SU-DHL-6 (cell line): ENCODE measurements around the gene SUGCT.
"Not testable (repeated sequence)": the region's sequence is repeated elsewhere in the genome, so short reads cannot be mapped to it uniquely, and the experiment has no call there.

ENCODE experiments used
- H2AFZ ChIP-seq: fragments of 200-600 bp; sonication (generic); 2 replicates; pipeline ENCODE4 v1.6.1; 2014; ENCODE audit warnings: low read depth, mild to moderate bottlenecking, moderate library complexity, mixed read lengths, antibody characterized with exemption, low read length; ENCODE audit not compliant: severe bottlenecking
- H3F3A ChIP-seq: fragments of 200-600 bp; shearing (Covaris generic); 2 replicates; pipeline ENCODE4 v1.6.0; 2016; ENCODE audit warnings: antibody characterized with exemption, mild to moderate bottlenecking; ENCODE audit not compliant: insufficient read depth
- H3K27ac ChIP-seq: fragments of 200-600 bp; sonication (generic); 2 replicates; pipeline ENCODE4 v1.5.1; 2016; ENCODE audit warnings: low read depth, mild to moderate bottlenecking, low read length, moderate library complexity, mixed read lengths
- H3K27me3 ChIP-seq: fragments of 200-600 bp; sonication (generic), shearing (Covaris generic); 2 replicates; pipeline ENCODE4 v1.6.0; 2014; ENCODE audit warnings: mild to moderate bottlenecking, low read length
- H3K36me3 ChIP-seq: fragments of 200-600 bp; sonication (generic); 2 replicates; pipeline ENCODE4 v1.6.1; 2014; ENCODE audit warnings: mild to moderate bottlenecking, low read length, mixed read lengths
- H3K4me2 ChIP-seq: fragments of 300-600, 200-600 bp; shearing (Covaris generic), sonication (generic); 2 replicates; pipeline ENCODE4 v1.6.0; 2014; ENCODE audit warnings: low read length, low read depth, mild to moderate bottlenecking; ENCODE audit not compliant: poor library complexity, severe bottlenecking
- H3K4me3 ChIP-seq: fragments of 200-600 bp; sonication (generic); 2 replicates; pipeline ENCODE4 v1.5.1; 2014; ENCODE audit warnings: antibody characterized with exemption, low read length, mild to moderate bottlenecking, mixed read lengths; ENCODE audit not compliant: insufficient read depth, poor library complexity, severe bottlenecking
- H3K79me2 ChIP-seq: fragments of 200-600 bp; sonication (generic); 2 replicates; pipeline ENCODE4 v1.6.1; 2014; ENCODE audit warnings: mild to moderate bottlenecking, low read length, moderate library complexity; ENCODE audit not compliant: insufficient read depth
- H3K9ac ChIP-seq: fragments of 200-600 bp; sonication (generic); 2 replicates; pipeline ENCODE4 v1.7.0; 2014; ENCODE audit warnings: mild to moderate bottlenecking, low read length
- H3K9me2 ChIP-seq: fragments of 200-600 bp; sonication (generic); replicated peaks from 2 replicates; pipeline ENCODE4 v1.6.1; 2014; ENCODE audit warnings: low read length; ENCODE audit not compliant: insufficient read depth
- H3K9me3 ChIP-seq: fragments of 200-600 bp; sonication (generic); 2 replicates; pipeline ENCODE4 v1.6.1; 2014; ENCODE audit warnings: low read length, mixed read lengths; ENCODE audit not compliant: insufficient read depth
- H4K20me1 ChIP-seq: fragments of 200-600 bp; sonication (generic); 2 replicates; pipeline ENCODE4 v1.6.1; 2014; ENCODE audit warnings: low read depth, mild to moderate bottlenecking, antibody characterized with exemption, low read length, moderate library complexity, mixed read lengths
- CTCF ChIP-seq: fragments of 200-600 bp; sonication (generic); IDR thresholded peaks from one replicate; pipeline ENCODE4 v1.5.1; 2017; ENCODE audit warnings: antibody characterized with exemption, mild to moderate bottlenecking, low read length, moderate library complexity; ENCODE audit not compliant: insufficient read depth, poor library complexity, severe bottlenecking
- EZH2phosphoT487 ChIP-seq: fragments of 200-600 bp; sonication (generic), shearing (Covaris generic); conservative IDR thresholded peaks from 2 replicates; pipeline ENCODE4 v1.6.1; 2018; ENCODE audit warnings: mild to moderate bottlenecking, antibody characterized with exemption, low read length, moderate library complexity, mixed read lengths

SUGCT gene

GRCh38 chr7:40138973-40139372 lies 4.2 kb downstream of the SUGCT start:
- Histone ChIP-seq H3K27ac (no peak overlapping the region), H3K9me2 (no peaks in the 10 kb centered on the region), H3K4me2 (no peak overlapping the region), H3F3A (no peaks in the 10 kb centered on the region), H3K4me3 (no peak overlapping the region), H3K79me2 (peaks cover 4% of the 10 kb centered on the region), H3K27me3 (no peaks in the 10 kb centered on the region), H3K36me3 (no peaks in the 10 kb centered on the region), H4K20me1 (no peaks in the 10 kb centered on the region), H3K9me3 (no peaks in the 10 kb centered on the region; the same call in 1 of the 2 replicates), H2AFZ (no peak overlapping the region), H3K9ac (no peak overlapping the region)
- TF ChIP-seq CTCF (no peak), EZH2phosphoT487 (no peak)

- not testable (repeated sequence) for H3K9me2 ChIP-seq, H3F3A ChIP-seq, H4K20me1 ChIP-seq, H3K79me2 ChIP-seq, H3K9ac ChIP-seq, H3K36me3 ChIP-seq, H2AFZ ChIP-seq, H3K27ac ChIP-seq, H3K27me3 ChIP-seq, H3K4me3 ChIP-seq, H3K9me3 ChIP-seq, H3K4me2 ChIP-seq
Measured at GRCh38 chr7:40139891-40140290, 5.1 kb downstream of the SUGCT start.

- not testable (repeated sequence) for H3K79me2 ChIP-seq, H3K4me2 ChIP-seq, H3K9me2 ChIP-seq, H2AFZ ChIP-seq, H3K4me3 ChIP-seq, H3K36me3 ChIP-seq, H3K9me3 ChIP-seq, H3K9ac ChIP-seq, H3F3A ChIP-seq, H3K27ac ChIP-seq, H4K20me1 ChIP-seq, H3K27me3 ChIP-seq
Measured at GRCh38 chr7:40141916-40142315, 7.1 kb downstream of the SUGCT start.

- not testable (repeated sequence) for H4K20me1 ChIP-seq, H3K36me3 ChIP-seq, H3K27me3 ChIP-seq, H3K9me2 ChIP-seq, H3K9ac ChIP-seq, H2AFZ ChIP-seq, H3K4me2 ChIP-seq, H3K4me3 ChIP-seq, H3K9me3 ChIP-seq, H3K27ac ChIP-seq, H3K79me2 ChIP-seq, H3F3A ChIP-seq
Measured at GRCh38 chr7:40145596-40146130, 10.9 kb downstream of the SUGCT start.

GRCh38 chr7:40147371-40148246 lies 12.8 kb downstream of the SUGCT start:
- TF ChIP-seq CTCF = no peak
- TF ChIP-seq EZH2phosphoT487 = no peak
- Histone ChIP-seq H4K20me1 (no peaks in the 10 kb centered on the region), H3K27ac (no peak overlapping the region)

GRCh38 chr7:40148247-40148580 lies 13.4 kb downstream of the SUGCT start:
- not testable (repeated sequence) for H3K4me3 ChIP-seq, H3K9me3 ChIP-seq, H3F3A ChIP-seq, H3K9ac ChIP-seq, H4K20me1 ChIP-seq, H3K27me3 ChIP-seq, H3K79me2 ChIP-seq, H2AFZ ChIP-seq, H3K4me2 ChIP-seq, H3K27ac ChIP-seq, H3K36me3 ChIP-seq, H3K9me2 ChIP-seq

More at GRCh38 chr7:40147371-40148246, 12.8 kb downstream of the SUGCT start:
- H3K4me3 ChIP-seq = no peak overlapping the region
- H3F3A ChIP-seq = no peaks in the 10 kb centered on the region
- no peaks in the 10 kb centered on the region for H3K79me2 ChIP-seq
- H3K4me2 ChIP-seq = no peak overlapping the region
- H3K9me2 ChIP-seq = no peaks in the 10 kb centered on the region
- no peak overlapping the region for H2AFZ ChIP-seq
- H3K9ac ChIP-seq = no peak overlapping the region
- H3K36me3 ChIP-seq = no peaks in the 10 kb centered on the region
- H3K9me3 ChIP-seq = no peaks in the 10 kb centered on the region
- H3K27me3 ChIP-seq = no peaks in the 10 kb centered on the region
